NCI-H2227 treated with DMSO at 0.1 percent for 48 hours (cell line): ENCODE data around the gene STAC2.
"Not testable (repeated sequence)": the region's sequence is repeated elsewhere in the genome, so short reads cannot be mapped to it uniquely, and the experiment has no call there.

Source experiments
- DNase-seq: peaks from one replicate; lab custom pipeline; 2025; lab: John Stamatoyannopoulos, UW

The STAC2 gene

GRCh38 chr17:39186481-39187002 is 39.2 kb downstream of the STAC2 start:
- no peak for DNase-seq

GRCh38 chr17:39183720-39184119 is 42.0 kb downstream of the STAC2 start:
- no peak for DNase-seq

- no peak for DNase-seq
These were observed 42.7 kb downstream of the STAC2 start for GRCh38 chr17:39183045-39183444.

- no peak for DNase-seq
These were observed 44.4 kb downstream of the STAC2 start for GRCh38 chr17:39181303-39181702.

GRCh38 chr17:39178536-39178935 is 47.2 kb downstream of the STAC2 start:
- no peak for DNase-seq

GRCh38 chr17:39177256-39177655 is 48.5 kb downstream of the STAC2 start:
- no peak for DNase-seq

- no peak for DNase-seq
These were observed 50.1 kb downstream of the STAC2 start for GRCh38 chr17:39175695-39176093.

GRCh38 chr17:39174920-39175694 is 50.6 kb downstream of the STAC2 start:
- peak; percentile 73 for DNase-seq

GRCh38 chr17:39173526-39174274 is 52.0 kb downstream of the STAC2 start:
- DNase-seq, result no peak

GRCh38 chr17:39173080-39173479 is 52.7 kb downstream of the STAC2 start:
- no peak for DNase-seq

GRCh38 chr17:39171933-39172332 is 53.8 kb downstream of the STAC2 start:
- DNase-seq, result no peak

- no peak for DNase-seq
These were observed 55.2 kb downstream of the STAC2 start for GRCh38 chr17:39170558-39170957.

GRCh38 chr17:39170109-39170508 is 55.6 kb downstream of the STAC2 start:
- no peak for DNase-seq

GRCh38 chr17:39169518-39169917 is 56.2 kb downstream of the STAC2 start:
- DNase-seq, result no peak

GRCh38 chr17:39169101-39169500 is 56.6 kb downstream of the STAC2 start:
- DNase-seq, result no peak

- DNase-seq, result not testable (repeated sequence)
These were observed 57.2 kb downstream of the STAC2 start for GRCh38 chr17:39168503-39168902.

GRCh38 chr17:39167476-39167875 is 58.3 kb downstream of the STAC2 start:
- DNase-seq, result no peak

GRCh38 chr17:39166437-39167335 is 59.1 kb downstream of the STAC2 start:
- no peak for DNase-seq

GRCh38 chr17:39165841-39166349 is 59.9 kb downstream of the STAC2 start, which contains the start of gene ARL5C:
ARL5C (minus strand) TSS chr17:39166161; CDS start chr17:39165760, 401 bp downstream.
- DNase-seq, result no peak

GRCh38 chr17:39165178-39165840 is 60.4 kb downstream of the STAC2 start:
- DNase-seq, result no peak

- DNase-seq, result peak; percentile 20
These were observed 61.0 kb downstream of the STAC2 start for GRCh38 chr17:39164675-39165143.
